Ascending aorta (tissue), 2 donors: ENCODE data around the gene MYLK4. TPM values are rescaled to one million over a fixed set of nuclear protein-coding genes. Genes with fewer than 3 reads are reported as not detected.
A peak's percentile ranks its signal among the peaks of the same experiment; 100 is the strongest.

ENCODE experiments used
- DNase-seq, 2 donors: peaks; one replicate each; pipeline ENCODE4 v3.0.0-alpha.2; 2019; ENCODE audit warnings: low spot score in 2 of 2
- H3K27ac ChIP-seq, 2 donors: fragments of 200-600 bp; sonication (generic); one replicate each; pipeline ENCODE4 v1.5.1; 2016 to 2017; ENCODE audit warnings: mild to moderate bottlenecking in 1 of 2
- H3K27me3 ChIP-seq: fragments of 200-600 bp; sonication (generic); one replicate; pipeline ENCODE4 v1.5.1; 2017
- H3K36me3 ChIP-seq, 2 donors: fragments of 200-600 bp; sonication (generic); one replicate each; pipeline ENCODE4 v1.5.1; 2016
- H3K4me1 ChIP-seq, 2 donors: fragments of 200-600 bp; sonication (generic); one replicate each; pipeline ENCODE4 v1.5.1; 2016 to 2017; ENCODE audit warnings: mild to moderate bottlenecking in 1 of 2
- H3K4me3 ChIP-seq, 2 donors: fragments of 200-600 bp; sonication (generic); one replicate each; pipeline ENCODE4 v1.5.1; 2016 to 2017; ENCODE audit warnings: mild to moderate bottlenecking in 1 of 2
- H3K9me3 ChIP-seq, 2 donors: fragments of 200-600 bp; sonication (generic); one replicate each; pipeline ENCODE4 v1.5.1; 2016
- intact Hi-C: fragments of 100-400 bp; cut with DNase I; formaldehyde crosslinking; loops from one replicate; pipeline ENCODE4 v1.15.1; 2023
- total RNA-seq: library from RNA; depleted of rRNA; stranded (reverse); fragments of >200 nt; gene quantifications from one replicate; pipeline ENCODE4 v1.1.0, GENCODE V29; 2016
- TF ChIP-seq, protein P1 (sequence below), 3 experiments: fragments of 200-600 bp in 2 of 3; fragments of 450-650 bp in 1 of 3; sonication (generic) in 2 of 3; IDR thresholded peaks; one replicate each; pipeline ENCODE4 v1.5.1; 2016 to 2019; ENCODE audit warnings: antibody characterized with exemption in 3 of 3, mild to moderate bottlenecking in 1 of 3, moderate library complexity in 1 of 3

Gene MYLK4
- total RNA-seq, 1 donor from 2014 or later, result not detected

DNA sequence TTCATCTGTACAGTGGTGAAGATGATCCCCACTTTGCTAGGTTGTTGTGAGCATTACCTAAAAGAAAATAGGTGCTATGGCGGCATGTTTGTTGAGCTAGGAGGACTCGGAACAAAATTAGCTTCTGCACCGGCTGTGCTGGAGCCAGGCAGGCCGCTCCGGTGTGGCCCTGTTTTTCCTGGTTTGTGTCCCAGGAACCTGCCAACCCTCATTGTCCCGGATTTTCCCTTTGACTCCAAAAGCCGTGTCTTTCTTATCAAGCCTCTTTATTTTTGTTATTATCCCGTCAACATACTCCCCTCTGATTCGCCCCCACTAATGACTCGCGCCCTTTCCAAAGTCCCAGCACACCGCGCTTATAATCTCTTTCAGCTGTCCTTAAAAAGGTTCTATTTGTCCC lies 117.0 kb downstream of the MYLK4 start:
- H3K27ac ChIP-seq, result peak overlapping the region; percentile 95 to 96
- intact Hi-C loops, result loop anchor here (1.0 to 10.0 kb wide), 13 partner anchors 23 to 1029 kb away; partner anchors contain the start of genes SERPINB1 and WRNIP1

DNA sequence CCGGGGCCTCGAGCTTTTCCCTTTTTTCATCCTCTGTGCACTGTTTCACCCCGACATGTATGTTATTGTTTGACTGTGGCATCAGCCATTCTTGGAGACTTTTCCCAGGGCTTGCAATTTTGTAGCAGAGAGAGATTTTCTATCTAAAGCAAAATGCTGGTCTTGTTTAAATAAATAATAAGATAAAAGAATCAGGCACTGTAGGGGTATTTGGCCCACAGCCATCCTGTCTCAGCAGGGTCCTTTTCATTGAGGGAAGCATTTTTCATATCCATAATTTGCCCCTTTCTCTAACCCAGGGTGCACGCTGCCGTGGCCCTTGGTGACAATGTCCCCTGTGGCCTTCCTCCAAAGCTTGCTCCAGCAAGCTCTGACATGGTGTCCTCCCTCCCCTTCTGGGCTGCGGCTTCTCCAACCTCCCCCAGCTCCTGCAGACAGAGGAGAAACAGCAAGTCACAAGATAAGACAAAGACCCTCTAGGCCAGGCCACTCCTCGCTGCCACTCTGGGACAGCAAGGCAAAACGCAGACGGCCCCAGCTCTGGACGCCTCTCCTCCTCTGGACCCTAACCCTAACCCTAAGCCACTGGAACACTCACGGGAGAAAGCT lies 117.6 kb downstream of the MYLK4 start:
- intact Hi-C loops, result loop anchor here (5.0 to 10.0 kb wide), 7 partner anchors 71 to 1011 kb away; partner anchors contain the start of genes SERPINB1 and WRNIP1
- peak overlapping the region; percentile 95 to 96 for H3K27ac ChIP-seq
- H3K4me3 ChIP-seq, result peak overlapping the region in 1 of 2 donors; percentile 58
- TF ChIP-seq, protein P1, sequence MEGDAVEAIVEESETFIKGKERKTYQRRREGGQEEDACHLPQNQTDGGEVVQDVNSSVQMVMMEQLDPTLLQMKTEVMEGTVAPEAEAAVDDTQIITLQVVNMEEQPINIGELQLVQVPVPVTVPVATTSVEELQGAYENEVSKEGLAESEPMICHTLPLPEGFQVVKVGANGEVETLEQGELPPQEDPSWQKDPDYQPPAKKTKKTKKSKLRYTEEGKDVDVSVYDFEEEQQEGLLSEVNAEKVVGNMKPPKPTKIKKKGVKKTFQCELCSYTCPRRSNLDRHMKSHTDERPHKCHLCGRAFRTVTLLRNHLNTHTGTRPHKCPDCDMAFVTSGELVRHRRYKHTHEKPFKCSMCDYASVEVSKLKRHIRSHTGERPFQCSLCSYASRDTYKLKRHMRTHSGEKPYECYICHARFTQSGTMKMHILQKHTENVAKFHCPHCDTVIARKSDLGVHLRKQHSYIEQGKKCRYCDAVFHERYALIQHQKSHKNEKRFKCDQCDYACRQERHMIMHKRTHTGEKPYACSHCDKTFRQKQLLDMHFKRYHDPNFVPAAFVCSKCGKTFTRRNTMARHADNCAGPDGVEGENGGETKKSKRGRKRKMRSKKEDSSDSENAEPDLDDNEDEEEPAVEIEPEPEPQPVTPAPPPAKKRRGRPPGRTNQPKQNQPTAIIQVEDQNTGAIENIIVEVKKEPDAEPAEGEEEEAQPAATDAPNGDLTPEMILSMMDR (IDR thresholded peaks at IDR 0.05), result no peak
- no peaks in the 10 kb centered on the region for H3K9me3 ChIP-seq
- no peaks in the 10 kb centered on the region for H3K36me3 ChIP-seq
- DNase-seq, result no peak
- H3K4me1 ChIP-seq, result peaks cover 0 to 42% of the 10 kb centered on the region in 2 donors
- H3K27me3 ChIP-seq, result no peaks in the 10 kb centered on the region

More for the DNA sequence above, 117.0 kb downstream of the MYLK4 start:
- DNase-seq, result no peak
- peaks cover 0 to 42% of the 10 kb centered on the region in 2 donors for H3K4me1 ChIP-seq
- no peaks in the 10 kb centered on the region for H3K27me3 ChIP-seq
- TF ChIP-seq, protein P1 (IDR thresholded peaks at IDR 0.05), result no peak
- peak overlapping the region; percentile 46 to 58 for H3K4me3 ChIP-seq
- no peaks in the 10 kb centered on the region for H3K36me3 ChIP-seq
- no peaks in the 10 kb centered on the region for H3K9me3 ChIP-seq

DNA sequence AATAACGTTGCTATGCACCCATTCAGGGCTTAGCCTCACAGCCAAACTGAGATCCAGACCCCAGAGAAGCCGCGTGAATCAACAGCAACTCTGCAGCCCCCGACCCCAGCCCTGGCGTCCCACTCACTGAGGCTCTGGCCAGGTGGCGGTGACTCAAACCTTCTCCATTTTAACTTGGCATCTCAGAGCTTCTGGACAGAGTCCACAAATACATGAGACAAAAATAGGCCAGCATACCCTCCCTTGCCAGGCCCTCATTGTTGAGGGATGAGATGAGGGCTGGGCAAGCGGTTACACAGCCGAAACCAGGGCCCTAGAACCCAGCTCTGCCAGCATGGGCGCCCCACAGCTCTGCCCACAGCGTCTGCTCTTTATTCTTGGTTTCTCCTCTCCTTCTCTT lies 118.4 kb downstream of the MYLK4 start:
- no peaks in the 10 kb centered on the region for H3K36me3 ChIP-seq
- H3K27me3 ChIP-seq, result no peaks in the 10 kb centered on the region
- H3K27ac ChIP-seq, result peak overlapping the region; percentile 95 to 96
- TF ChIP-seq, protein P1 (IDR thresholded peaks at IDR 0.05), result no peak
- peak overlapping the region in 1 of 2 donors; percentile 58 for H3K4me3 ChIP-seq
- peak; percentile 35 to 90 for DNase-seq
- no peaks in the 10 kb centered on the region for H3K9me3 ChIP-seq
- intact Hi-C loops, result loop anchor here (5.0 to 10.0 kb wide), 7 partner anchors 70 to 1010 kb away; partner anchors contain the start of genes SERPINB1 and WRNIP1
- peaks cover 0 to 42% of the 10 kb centered on the region in 2 donors for H3K4me1 ChIP-seq

DNA sequence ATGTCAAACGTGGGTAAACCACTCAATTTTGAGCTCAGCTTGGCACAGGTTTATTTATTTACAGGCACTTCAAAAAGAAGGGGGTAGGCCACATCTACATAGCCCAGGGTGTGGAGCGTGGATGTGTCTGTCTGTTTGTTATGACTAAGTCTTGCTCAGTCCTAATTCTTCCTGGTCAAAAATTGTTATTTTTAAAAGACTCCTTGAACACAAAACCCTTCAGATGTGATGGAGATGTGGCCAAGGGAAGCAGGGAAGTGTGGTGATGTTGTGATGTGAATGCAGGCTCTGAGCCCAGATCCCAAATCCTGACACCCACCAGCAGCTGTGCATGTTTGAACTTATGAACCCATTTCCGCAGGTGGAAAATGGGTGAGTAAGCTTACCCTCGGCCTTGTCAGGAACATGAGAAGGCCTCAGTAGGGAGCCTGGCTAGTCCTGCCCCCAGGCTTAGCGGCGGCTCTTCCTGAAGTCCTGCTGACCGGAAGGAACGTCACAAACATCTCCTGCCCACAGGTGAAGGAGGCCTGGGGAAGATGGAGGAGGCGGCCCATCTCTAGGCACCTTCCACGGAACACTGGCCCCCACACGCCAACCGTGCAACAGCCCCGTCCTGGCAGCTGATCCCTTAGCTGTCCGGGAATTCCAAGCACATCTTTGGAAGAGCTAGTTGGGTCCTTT lies 119.7 kb downstream of the MYLK4 start:
- Histone ChIP-seq H3K4me3 (no peak overlapping the region), H3K36me3 (no peaks in the 10 kb centered on the region), H3K9me3 (no peaks in the 10 kb centered on the region), H3K27ac (peak overlapping the region; percentile 95 to 96), H3K27me3 (no peaks in the 10 kb centered on the region), H3K4me1 (peaks cover 0 to 48% of the 10 kb centered on the region in 2 donors)
- TF ChIP-seq, protein P1 (IDR thresholded peaks at IDR 0.05), result no peak
- intact Hi-C loops, result loop anchor here (5.0 to 10.0 kb wide), 7 partner anchors 69 to 1009 kb away; partner anchors contain the start of genes SERPINB1 and WRNIP1
- no peak for DNase-seq

DNA sequence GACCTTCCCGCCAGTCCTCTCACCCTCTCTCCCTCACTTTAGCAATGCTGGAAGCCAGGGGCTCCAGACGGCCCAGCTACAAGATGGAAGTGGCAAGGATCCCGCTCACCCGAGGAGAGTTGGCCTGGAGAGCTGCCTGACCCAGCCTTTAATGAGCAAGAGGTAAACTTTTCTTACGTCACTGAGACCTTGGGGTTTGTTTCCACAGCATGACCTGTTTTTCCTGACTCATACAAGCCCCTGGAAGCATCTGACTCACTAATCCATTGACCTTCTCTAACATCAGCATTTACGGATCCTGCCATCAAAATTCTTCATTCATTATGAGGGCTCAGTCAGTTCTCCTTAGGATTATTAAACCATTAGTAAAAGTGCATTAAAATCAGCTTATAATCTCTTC lies 120.4 kb downstream of the MYLK4 start:
- peak overlapping the region; percentile 95 to 96 for H3K27ac ChIP-seq
- TF ChIP-seq, protein P1 (IDR thresholded peaks at IDR 0.05), result no peak
- peaks cover 0 to 55% of the 10 kb centered on the region in 2 donors for H3K4me1 ChIP-seq
- H3K36me3 ChIP-seq, result no peaks in the 10 kb centered on the region
- H3K27me3 ChIP-seq, result no peaks in the 10 kb centered on the region
- no peaks in the 10 kb centered on the region for H3K9me3 ChIP-seq
- intact Hi-C loops, result loop anchor here (5.0 to 10.0 kb wide), 7 partner anchors 68 to 1008 kb away; partner anchors contain the start of genes SERPINB1 and WRNIP1
- H3K4me3 ChIP-seq, result no peak overlapping the region
- DNase-seq, result peak in 1 of 2 donors; percentile 90
